Hepatocyte (in vitro differentiated cells): ENCODE data around the gene CATSPERE.

ENCODE experiments used
- CTCF ChIP-seq: fragments of 200-600 bp; sonication (generic); IDR thresholded peaks from 2 replicates; pipeline ENCODE4 v1.5.1; 2016; ENCODE audit warnings: antibody characterized with exemption, mild to moderate bottlenecking; ENCODE audit not compliant: poor library complexity
- EZH2phosphoT487 ChIP-seq: fragments of 200-600 bp; sonication (generic); IDR thresholded peaks from one replicate; pipeline ENCODE4 v1.6.1; 2018; ENCODE audit warnings: antibody characterized with exemption, mild to moderate bottlenecking, low read depth, moderate library complexity; ENCODE audit not compliant: unreplicated experiment, severe bottlenecking

DNA sequence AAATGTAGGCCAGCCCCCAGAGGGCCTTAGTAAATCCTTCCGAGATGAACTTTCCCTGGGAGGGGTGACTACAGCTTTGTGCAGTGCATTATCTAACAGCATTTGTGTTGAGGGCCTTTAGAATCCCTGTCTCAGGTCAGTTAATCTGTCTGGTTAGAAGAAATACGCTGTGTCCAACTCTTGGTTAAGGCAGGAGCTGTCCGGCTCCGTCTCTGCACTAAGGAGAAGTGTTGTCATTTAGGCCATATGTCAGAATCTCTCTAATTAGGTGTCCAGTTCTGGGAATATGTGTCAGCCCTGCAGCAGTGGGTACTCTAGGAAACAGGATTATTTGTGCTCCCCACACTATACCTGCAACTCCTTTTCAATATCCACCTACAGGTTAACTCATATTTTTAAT lies 124.8 kb downstream of the CATSPERE start:
- TF ChIP-seq CTCF (no peak), EZH2phosphoT487 (no peak)
